T-helper 1 cell treated with Interleukin-12 subunit alpha and Interleukin-12 subunit beta and Interleukin-4 antibody, amounts not matched to agents 30 μg/mL and 1 μg/mL, for 36 hours (primary cell): ENCODE data around the gene AACS.
A peak's percentile ranks its signal among the peaks of the same experiment; 100 is the strongest.

ENCODE experiments used
- H3K27ac Mint-ChIP-seq: one replicate; pipeline ENCODE4 v1.8.0; 2021; ENCODE audit warnings: mild to moderate bottlenecking, mixed read lengths
- H3K27me3 Mint-ChIP-seq: one replicate; pipeline ENCODE4 v1.8.0; 2021; ENCODE audit warnings: low read depth, mixed read lengths
- H3K36me3 Mint-ChIP-seq: one replicate; pipeline ENCODE4 v1.8.0; 2021; ENCODE audit warnings: low read depth, mixed read lengths
- H3K4me1 Mint-ChIP-seq: one replicate; pipeline ENCODE4 v1.8.0; 2021; ENCODE audit warnings: low read depth, mixed read lengths
- H3K4me3 Mint-ChIP-seq: one replicate; pipeline ENCODE4 v1.8.0; 2021; ENCODE audit warnings: mild to moderate bottlenecking, moderate library complexity, mixed read lengths
- H3K9me3 Mint-ChIP-seq: one replicate; pipeline ENCODE4 v1.8.0; 2021; ENCODE audit warnings: mixed read lengths

The AACS gene

GRCh38 chr12:125181107-125181506 is 115.9 kb downstream of the AACS start:
- Mint-ChIP-seq H3K4me1 (no peaks in the 10 kb centered on the region), H3K9me3 (no peaks in the 10 kb centered on the region), H3K27me3 (peaks cover 40% of the 10 kb centered on the region), H3K4me3 (no peak overlapping the region), H3K27ac (no peak overlapping the region), H3K36me3 (no peaks in the 10 kb centered on the region)

- H3K27me3 Mint-ChIP-seq: peaks cover 41% of the 10 kb centered on the region
- no peak overlapping the region for H3K27ac Mint-ChIP-seq
- H3K9me3 Mint-ChIP-seq: no peaks in the 10 kb centered on the region
- H3K36me3 Mint-ChIP-seq: no peaks in the 10 kb centered on the region
- H3K4me1 Mint-ChIP-seq: no peaks in the 10 kb centered on the region
- no peak overlapping the region for H3K4me3 Mint-ChIP-seq
Observed at GRCh38 chr12:125183187-125184067, 118.2 kb downstream of the AACS start.

GRCh38 chr12:125184213-125184967 is 119.2 kb downstream of the AACS start:
- Mint-ChIP-seq H3K4me1 (no peaks in the 10 kb centered on the region), H3K27ac (no peak overlapping the region), H3K4me3 (no peak overlapping the region), H3K36me3 (no peaks in the 10 kb centered on the region), H3K27me3 (peaks cover 51% of the 10 kb centered on the region), H3K9me3 (no peaks in the 10 kb centered on the region)

- Mint-ChIP-seq H3K9me3 (no peaks in the 10 kb centered on the region), H3K4me1 (no peaks in the 10 kb centered on the region), H3K4me3 (no peak overlapping the region), H3K27me3 (peaks cover 60% of the 10 kb centered on the region), H3K36me3 (no peaks in the 10 kb centered on the region), H3K27ac (no peak overlapping the region)
Observed at GRCh38 chr12:125185311-125185739, 120.1 kb downstream of the AACS start.

- Mint-ChIP-seq H3K36me3 (no peaks in the 10 kb centered on the region), H3K9me3 (no peaks in the 10 kb centered on the region), H3K4me3 (no peak within 1 kb of the TSS), H3K27ac (no peak within 1 kb of the TSS), H3K27me3 (peaks cover 62% of the 10 kb centered on the region), H3K4me1 (no peaks in the 10 kb centered on the region)
Observed at GRCh38 chr12:125185740-125186470, 120.7 kb downstream of the AACS start, which contains the start of gene TMEM132B. Gene TMEM132B (plus strand): TSS chr12:125186386.

GRCh38 chr12:125186471-125187147 is 121.4 kb downstream of the AACS start:
- H3K4me3 Mint-ChIP-seq: no peak overlapping the region
- peaks cover 66% of the 10 kb centered on the region for H3K27me3 Mint-ChIP-seq
- H3K4me1 Mint-ChIP-seq: no peaks in the 10 kb centered on the region
- no peaks in the 10 kb centered on the region for H3K36me3 Mint-ChIP-seq
- H3K9me3 Mint-ChIP-seq: no peaks in the 10 kb centered on the region
- H3K27ac Mint-ChIP-seq: no peak overlapping the region

GRCh38 chr12:125187148-125187745 is 122.0 kb downstream of the AACS start:
- Mint-ChIP-seq H3K4me1 (no peaks in the 10 kb centered on the region), H3K9me3 (no peaks in the 10 kb centered on the region), H3K27me3 (peaks cover 72% of the 10 kb centered on the region), H3K4me3 (no peak overlapping the region), H3K36me3 (no peaks in the 10 kb centered on the region), H3K27ac (no peak overlapping the region)

- Mint-ChIP-seq H3K36me3 (no peaks in the 10 kb centered on the region), H3K4me1 (no peaks in the 10 kb centered on the region), H3K9me3 (no peaks in the 10 kb centered on the region), H3K27me3 (peaks cover 79% of the 10 kb centered on the region), H3K27ac (no peak overlapping the region), H3K4me3 (peak overlapping the region; percentile 22)
Observed at GRCh38 chr12:125187780-125188741, 122.8 kb downstream of the AACS start.

- no peaks in the 10 kb centered on the region for H3K36me3 Mint-ChIP-seq
- no peak overlapping the region for H3K27ac Mint-ChIP-seq
- no peaks in the 10 kb centered on the region for H3K4me1 Mint-ChIP-seq
- no peaks in the 10 kb centered on the region for H3K9me3 Mint-ChIP-seq
- H3K27me3 Mint-ChIP-seq: peaks cover 79% of the 10 kb centered on the region
- H3K4me3 Mint-ChIP-seq: no peak overlapping the region
Observed at GRCh38 chr12:125189015-125189414, 123.8 kb downstream of the AACS start.

GRCh38 chr12:125189502-125189901 is 124.3 kb downstream of the AACS start:
- Mint-ChIP-seq H3K27me3 (peaks cover 79% of the 10 kb centered on the region), H3K27ac (no peak overlapping the region), H3K36me3 (no peaks in the 10 kb centered on the region), H3K4me3 (no peak overlapping the region), H3K4me1 (no peaks in the 10 kb centered on the region), H3K9me3 (no peaks in the 10 kb centered on the region)

- no peak overlapping the region for H3K27ac Mint-ChIP-seq
- H3K4me1 Mint-ChIP-seq: no peaks in the 10 kb centered on the region
- no peaks in the 10 kb centered on the region for H3K36me3 Mint-ChIP-seq
- H3K27me3 Mint-ChIP-seq: peaks cover 77% of the 10 kb centered on the region
- H3K4me3 Mint-ChIP-seq: no peak overlapping the region
- no peaks in the 10 kb centered on the region for H3K9me3 Mint-ChIP-seq
Observed at GRCh38 chr12:125191361-125192087, 126.3 kb downstream of the AACS start.

- Mint-ChIP-seq H3K27me3 (peaks cover 76% of the 10 kb centered on the region), H3K27ac (no peak overlapping the region), H3K9me3 (no peaks in the 10 kb centered on the region), H3K4me1 (no peaks in the 10 kb centered on the region), H3K36me3 (no peaks in the 10 kb centered on the region), H3K4me3 (no peak overlapping the region)
Observed at GRCh38 chr12:125192690-125193221, 127.5 kb downstream of the AACS start.
